SK-N-SH treated with all-trans-retinoic acid at 6 μM for 48 hours (cell line): ENCODE measurements around the gene LBHD1.

ENCODE experiments used
- ATAC-seq: fragments of 200-7000 bp; cut with Tn5 transposase; 3 replicates; pipeline ENCODE4 v1.9.1; 2020; ENCODE audit warnings: mild to moderate bottlenecking, moderate library complexity
- ARNTL ChIP-seq: fragments of 450-650 bp; formaldehyde crosslinking; IDR thresholded peaks from 2 replicates; pipeline ENCODE4 v1.5.0; 2020; ENCODE audit warnings: low read depth, mild to moderate bottlenecking, moderate library complexity, borderline replicate concordance
- BACH2 ChIP-seq: fragments of 250-450 bp; sonication (Bioruptor Pico); IDR thresholded peaks from 2 replicates; pipeline ENCODE4 v1.9.0; 2021; ENCODE audit warnings: mild to moderate bottlenecking, borderline replicate concordance
- CSRNP3 ChIP-seq: fragments of 250-450 bp; sonication (Bioruptor Pico); IDR thresholded peaks from 2 replicates; pipeline ENCODE4 v1.5.1; 2021; ENCODE audit warnings: mild to moderate bottlenecking, moderate library complexity
- ESRRG ChIP-seq: fragments of 250-450 bp; sonication (Bioruptor Pico); IDR thresholded peaks from 2 replicates; pipeline ENCODE4 v1.6.1; 2021; ENCODE audit warnings: mild to moderate bottlenecking
- GLIS3 ChIP-seq: fragments of 250-450 bp; sonication (Bioruptor Pico); IDR thresholded peaks from 2 replicates; pipeline ENCODE4 v1.5.0; 2020; ENCODE audit warnings: mild to moderate bottlenecking, moderate library complexity
- ISL1 ChIP-seq: fragments of 250-450 bp; sonication (Bioruptor Pico); IDR thresholded peaks from 2 replicates; pipeline ENCODE4 v2.1.2; 2022; ENCODE audit warnings: mild to moderate bottlenecking, moderate library complexity
- OSR1 ChIP-seq: fragments of 250-450 bp; sonication (Bioruptor Pico); IDR thresholded peaks from 2 replicates; pipeline ENCODE4 v1.8.0; 2022; ENCODE audit warnings: moderate library complexity, mild to moderate bottlenecking, inconsistent platforms
- PPARA ChIP-seq: fragments of 250-450 bp; sonication (Bioruptor Pico); IDR thresholded peaks from 2 replicates; pipeline ENCODE4 v1.5.0; 2020; ENCODE audit warnings: mild to moderate bottlenecking, borderline replicate concordance
- RARB ChIP-seq: fragments of 250-450 bp; sonication (Bioruptor Pico); IDR thresholded peaks from 2 replicates; pipeline ENCODE4 v1.8.0; 2021; ENCODE audit warnings: mild to moderate bottlenecking, moderate library complexity
- SNAI2 ChIP-seq: fragments of 250-450 bp; sonication (Bioruptor Pico); IDR thresholded peaks from 2 replicates; pipeline ENCODE4 v1.5.0; 2020; ENCODE audit warnings: mild to moderate bottlenecking, moderate library complexity
- TCF4 ChIP-seq: fragments of 250-450 bp; sonication (Bioruptor Pico); IDR thresholded peaks from 2 replicates; pipeline ENCODE4 v1.8.0; 2021; ENCODE audit warnings: mild to moderate bottlenecking, moderate library complexity, borderline replicate concordance
- TOX ChIP-seq: fragments of 250-450 bp; sonication (Bioruptor Pico); IDR thresholded peaks from 2 replicates; pipeline ENCODE4 v1.8.0; 2021; ENCODE audit warnings: mild to moderate bottlenecking, moderate library complexity, borderline replicate concordance
- ZC3H10 ChIP-seq: fragments of 250-450 bp; sonication (Bioruptor Pico); IDR thresholded peaks from 2 replicates; pipeline ENCODE4 v1.5.1; 2021; ENCODE audit warnings: mild to moderate bottlenecking, moderate library complexity
- ZFP3 ChIP-seq: fragments of 250-450 bp; sonication (Bioruptor Pico); IDR thresholded peaks from 2 replicates; pipeline ENCODE4 v1.5.0; 2020; ENCODE audit warnings: mild to moderate bottlenecking, moderate library complexity
- ZFP30 ChIP-seq: fragments of 450-650 bp; formaldehyde crosslinking; IDR thresholded peaks from 2 replicates; pipeline ENCODE4 v1.5.0; 2022; ENCODE audit warnings: mild to moderate bottlenecking, moderate library complexity
- ZNF565 ChIP-seq: fragments of 450-650 bp; formaldehyde crosslinking; conservative IDR thresholded peaks from 2 replicates; pipeline ENCODE4 v1.5.0; 2020; ENCODE audit warnings: low read depth, mild to moderate bottlenecking, moderate library complexity
- ZNF70 ChIP-seq: fragments of 450-650 bp; formaldehyde crosslinking; IDR thresholded peaks from 2 replicates; pipeline ENCODE4 v1.5.0; 2020; ENCODE audit warnings: mild to moderate bottlenecking, moderate library complexity
- ZNF8 ChIP-seq: fragments of 450-650 bp; formaldehyde crosslinking; IDR thresholded peaks from 2 replicates; pipeline ENCODE4 v1.5.0; 2020; ENCODE audit warnings: mild to moderate bottlenecking, moderate library complexity
- TF ChIP-seq, protein P1 (sequence below): fragments of 250-450 bp; sonication (Bioruptor Pico); IDR thresholded peaks from 2 replicates; pipeline ENCODE4 v1.5.0; 2020; ENCODE audit warnings: mild to moderate bottlenecking, moderate library complexity
- TF ChIP-seq, protein P2 (sequence below): fragments of 250-450 bp; sonication (Bioruptor Pico); IDR thresholded peaks from 2 replicates; pipeline ENCODE4 v1.5.1; 2020; ENCODE audit warnings: low read depth, mild to moderate bottlenecking, moderate library complexity
- TF ChIP-seq, protein P3 (sequence below): fragments of 250-450 bp; sonication (Bioruptor Pico); IDR thresholded peaks from 2 replicates; pipeline ENCODE4 v1.8.0; 2020; ENCODE audit warnings: mild to moderate bottlenecking, moderate library complexity, borderline replicate concordance

Gene LBHD1

DNA sequence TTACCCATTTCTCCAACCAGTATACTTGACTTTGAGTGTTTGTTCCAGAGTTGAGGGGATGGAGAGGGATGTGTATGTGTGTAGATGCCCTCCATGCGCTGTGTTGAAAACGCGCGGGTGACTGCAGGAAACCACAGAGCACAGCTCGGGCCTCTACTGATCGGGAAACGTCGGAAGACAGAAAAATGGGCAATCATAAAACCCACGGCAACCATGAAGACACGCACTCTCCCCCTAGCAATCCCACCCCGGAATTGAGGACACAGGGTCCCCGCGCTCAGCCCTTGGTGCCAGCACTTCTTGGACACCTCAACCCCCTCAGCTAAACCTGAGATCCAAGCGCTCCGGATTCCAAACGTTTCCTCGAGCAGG, 845 bp downstream of the LBHD1 start:
- TF ChIP-seq RARB (CRISPR knock-in tag): no peak
- no peak for TF ChIP-seq BACH2
- TF ChIP-seq ZFP3 (CRISPR knock-in tag): no peak
- TF ChIP-seq ZNF8 (CRISPR knock-in tag): no peak
- no peak for TF ChIP-seq TCF4
- TF ChIP-seq, protein P1, sequence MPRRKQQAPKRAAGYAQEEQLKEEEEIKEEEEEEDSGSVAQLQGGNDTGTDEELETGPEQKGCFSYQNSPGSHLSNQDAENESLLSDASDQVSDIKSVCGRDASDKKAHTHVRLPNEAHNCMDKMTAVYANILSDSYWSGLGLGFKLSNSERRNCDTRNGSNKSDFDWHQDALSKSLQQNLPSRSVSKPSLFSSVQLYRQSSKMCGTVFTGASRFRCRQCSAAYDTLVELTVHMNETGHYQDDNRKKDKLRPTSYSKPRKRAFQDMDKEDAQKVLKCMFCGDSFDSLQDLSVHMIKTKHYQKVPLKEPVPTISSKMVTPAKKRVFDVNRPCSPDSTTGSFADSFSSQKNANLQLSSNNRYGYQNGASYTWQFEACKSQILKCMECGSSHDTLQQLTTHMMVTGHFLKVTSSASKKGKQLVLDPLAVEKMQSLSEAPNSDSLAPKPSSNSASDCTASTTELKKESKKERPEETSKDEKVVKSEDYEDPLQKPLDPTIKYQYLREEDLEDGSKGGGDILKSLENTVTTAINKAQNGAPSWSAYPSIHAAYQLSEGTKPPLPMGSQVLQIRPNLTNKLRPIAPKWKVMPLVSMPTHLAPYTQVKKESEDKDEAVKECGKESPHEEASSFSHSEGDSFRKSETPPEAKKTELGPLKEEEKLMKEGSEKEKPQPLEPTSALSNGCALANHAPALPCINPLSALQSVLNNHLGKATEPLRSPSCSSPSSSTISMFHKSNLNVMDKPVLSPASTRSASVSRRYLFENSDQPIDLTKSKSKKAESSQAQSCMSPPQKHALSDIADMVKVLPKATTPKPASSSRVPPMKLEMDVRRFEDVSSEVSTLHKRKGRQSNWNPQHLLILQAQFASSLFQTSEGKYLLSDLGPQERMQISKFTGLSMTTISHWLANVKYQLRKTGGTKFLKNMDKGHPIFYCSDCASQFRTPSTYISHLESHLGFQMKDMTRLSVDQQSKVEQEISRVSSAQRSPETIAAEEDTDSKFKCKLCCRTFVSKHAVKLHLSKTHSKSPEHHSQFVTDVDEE (CRISPR knock-in tag): no peak
- no peak for TF ChIP-seq ZNF565 (CRISPR knock-in tag)
- TF ChIP-seq, protein P2, sequence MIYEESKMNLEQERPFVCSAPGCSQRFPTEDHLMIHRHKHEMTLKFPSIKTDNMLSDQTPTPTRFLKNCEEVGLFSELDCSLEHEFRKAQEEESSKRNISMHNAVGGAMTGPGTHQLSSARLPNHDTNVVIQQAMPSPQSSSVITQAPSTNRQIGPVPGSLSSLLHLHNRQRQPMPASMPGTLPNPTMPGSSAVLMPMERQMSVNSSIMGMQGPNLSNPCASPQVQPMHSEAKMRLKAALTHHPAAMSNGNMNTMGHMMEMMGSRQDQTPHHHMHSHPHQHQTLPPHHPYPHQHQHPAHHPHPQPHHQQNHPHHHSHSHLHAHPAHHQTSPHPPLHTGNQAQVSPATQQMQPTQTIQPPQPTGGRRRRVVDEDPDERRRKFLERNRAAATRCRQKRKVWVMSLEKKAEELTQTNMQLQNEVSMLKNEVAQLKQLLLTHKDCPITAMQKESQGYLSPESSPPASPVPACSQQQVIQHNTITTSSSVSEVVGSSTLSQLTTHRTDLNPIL (CRISPR knock-in tag): no peak
- TF ChIP-seq OSR1 (CRISPR knock-in tag): no peak
- TF ChIP-seq ISL1 (CRISPR knock-in tag): no peak
- TF ChIP-seq ESRRG (CRISPR knock-in tag): no peak
- TF ChIP-seq GLIS3: no peak
- no peak for TF ChIP-seq ARNTL (CRISPR knock-in tag)
- no peak for TF ChIP-seq ZC3H10 (CRISPR knock-in tag)
- ATAC-seq: peak; percentile 41

- ATAC-seq: no peak
- TF ChIP-seq CSRNP3 (CRISPR knock-in tag) (no peak), ZFP30 (no peak), SNAI2 (no peak), TCF4 (no peak), ESRRG (CRISPR knock-in tag) (no peak), PPARA (CRISPR knock-in tag) (no peak), ARNTL (CRISPR knock-in tag) (no peak), ZC3H10 (CRISPR knock-in tag) (no peak), GLIS3 (no peak), ZNF8 (CRISPR knock-in tag) (no peak), ZFP3 (CRISPR knock-in tag) (no peak), RARB (CRISPR knock-in tag) (no peak)
Measured at GRCh38 chr11:62669420-62670161, 2.5 kb downstream of the LBHD1 start.

DNA sequence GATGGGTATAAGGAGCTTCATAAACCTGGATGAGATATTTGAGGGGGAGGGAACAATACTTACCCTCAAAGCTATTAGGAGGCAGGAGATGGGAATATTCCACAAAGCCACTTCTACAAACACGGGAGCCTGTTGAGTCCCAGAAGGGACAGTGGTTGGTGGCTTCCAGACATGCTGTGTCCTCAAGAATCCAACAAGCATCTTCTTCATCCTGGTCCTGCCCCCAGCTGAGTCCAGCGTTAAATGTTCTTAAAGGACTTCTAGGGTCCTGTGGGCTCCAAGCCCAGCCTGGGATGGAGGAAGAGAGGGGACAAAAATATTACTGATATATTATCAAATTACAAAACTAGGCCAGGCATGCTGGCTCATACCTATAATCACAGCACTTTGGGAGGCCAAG, 4.6 kb downstream of the LBHD1 start:
- TF ChIP-seq, protein P2 (CRISPR knock-in tag): no peak
- TF ChIP-seq ZNF8 (CRISPR knock-in tag): no peak
- no peak for TF ChIP-seq TOX (CRISPR knock-in tag)
- no peak for TF ChIP-seq GLIS3
- TF ChIP-seq ZFP30: no peak
- no peak for ATAC-seq

DNA sequence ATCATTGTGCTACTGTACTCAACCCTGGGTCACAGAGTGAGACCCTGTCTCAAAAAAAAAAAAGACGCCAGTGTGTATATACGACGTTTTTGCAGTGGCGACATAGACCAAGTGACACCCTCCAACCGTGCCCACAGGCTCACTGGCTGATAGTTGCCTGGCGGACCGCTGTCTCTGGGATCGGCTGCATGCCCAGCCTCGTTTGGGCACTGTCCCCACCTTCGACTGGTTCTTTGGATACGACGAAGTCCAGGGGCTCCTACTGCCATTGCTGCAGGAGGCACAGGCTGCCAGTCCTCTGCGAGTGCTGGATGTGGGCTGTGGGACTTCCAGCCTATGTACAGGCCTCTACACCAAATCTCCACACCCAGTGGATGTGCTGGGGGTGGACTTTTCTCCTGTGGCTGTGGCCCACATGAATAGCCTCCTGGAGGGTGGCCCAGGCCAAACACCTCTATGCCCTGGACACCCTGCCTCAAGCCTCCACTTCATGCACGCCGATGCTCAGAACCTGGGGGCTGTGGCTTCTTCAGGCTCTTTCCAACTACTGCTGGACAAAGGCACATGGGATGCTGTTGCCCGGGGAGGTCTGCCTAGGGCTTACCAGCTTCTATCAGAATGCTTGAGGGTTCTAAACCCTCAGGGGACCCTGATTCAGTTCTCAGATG, 5.7 kb downstream of the LBHD1 start:
- ATAC-seq: no peak
- TF ChIP-seq, protein P2 (CRISPR knock-in tag): no peak
- TF ChIP-seq ZNF565 (CRISPR knock-in tag): no peak
- no peak for TF ChIP-seq TOX (CRISPR knock-in tag)
- no peak for TF ChIP-seq ZNF70
- no peak for TF ChIP-seq ZNF8 (CRISPR knock-in tag)
- TF ChIP-seq TCF4: no peak
- no peak for TF ChIP-seq ZFP3 (CRISPR knock-in tag)
- TF ChIP-seq PPARA (CRISPR knock-in tag): no peak
- TF ChIP-seq, protein P3, sequence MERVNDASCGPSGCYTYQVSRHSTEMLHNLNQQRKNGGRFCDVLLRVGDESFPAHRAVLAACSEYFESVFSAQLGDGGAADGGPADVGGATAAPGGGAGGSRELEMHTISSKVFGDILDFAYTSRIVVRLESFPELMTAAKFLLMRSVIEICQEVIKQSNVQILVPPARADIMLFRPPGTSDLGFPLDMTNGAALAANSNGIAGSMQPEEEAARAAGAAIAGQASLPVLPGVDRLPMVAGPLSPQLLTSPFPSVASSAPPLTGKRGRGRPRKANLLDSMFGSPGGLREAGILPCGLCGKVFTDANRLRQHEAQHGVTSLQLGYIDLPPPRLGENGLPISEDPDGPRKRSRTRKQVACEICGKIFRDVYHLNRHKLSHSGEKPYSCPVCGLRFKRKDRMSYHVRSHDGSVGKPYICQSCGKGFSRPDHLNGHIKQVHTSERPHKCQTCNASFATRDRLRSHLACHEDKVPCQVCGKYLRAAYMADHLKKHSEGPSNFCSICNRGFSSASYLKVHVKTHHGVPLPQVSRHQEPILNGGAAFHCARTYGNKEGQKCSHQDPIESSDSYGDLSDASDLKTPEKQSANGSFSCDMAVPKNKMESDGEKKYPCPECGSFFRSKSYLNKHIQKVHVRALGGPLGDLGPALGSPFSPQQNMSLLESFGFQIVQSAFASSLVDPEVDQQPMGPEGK: no peak
- no peak for TF ChIP-seq CSRNP3 (CRISPR knock-in tag)
